NCI-H2029 (cell line): ENCODE data around the gene ENTHD1.
"Not testable (repeated sequence)": the region's sequence is repeated elsewhere in the genome, so short reads cannot be mapped to it uniquely, and the experiment has no call there.

Source experiments
- DNase-seq: peaks from one replicate; lab custom pipeline; 2025; lab: John Stamatoyannopoulos, UW

ENTHD1 gene

GRCh38 chr22:39900306-39901227 lies 7.0 kb upstream of the ENTHD1 start, which contains the start of gene GRAP2:
Gene GRAP2 (plus strand): TSS chr22:39901084. CDS start chr22:39947107, 46,023 bp downstream.
- no peak for DNase-seq

GRCh38 chr22:39898997-39899396 lies 5.4 kb upstream of the ENTHD1 start:
- DNase-seq = no peak

GRCh38 chr22:39897841-39898240 lies 4.3 kb upstream of the ENTHD1 start:
- no peak for DNase-seq

- DNase-seq = no peak
Observed at GRCh38 chr22:39896313-39896996, 2.9 kb upstream of the ENTHD1 start.

GRCh38 chr22:39895682-39896081 lies 2.1 kb upstream of the ENTHD1 start:
- DNase-seq = no peak

- no peak for DNase-seq
Observed at GRCh38 chr22:39894554-39895092, 1.1 kb upstream of the ENTHD1 start.

- DNase-seq = not testable (repeated sequence)
Observed at GRCh38 chr22:39889924-39890323, 3.6 kb downstream of the ENTHD1 start.

GRCh38 chr22:39883057-39883456 lies 10.5 kb downstream of the ENTHD1 start:
- no peak for DNase-seq

- DNase-seq = no peak
Observed at GRCh38 chr22:39880722-39881121, 12.8 kb downstream of the ENTHD1 start.

- DNase-seq = no peak
Observed at GRCh38 chr22:39877079-39877845, 16.3 kb downstream of the ENTHD1 start.

GRCh38 chr22:39875176-39875885 lies 18.2 kb downstream of the ENTHD1 start:
- DNase-seq = not testable (repeated sequence)

- no peak for DNase-seq
Observed at GRCh38 chr22:39873965-39874364, 19.6 kb downstream of the ENTHD1 start.

GRCh38 chr22:39872548-39872947 lies 21.0 kb downstream of the ENTHD1 start:
- DNase-seq = no peak

- no peak for DNase-seq
Observed at GRCh38 chr22:39871008-39871798, 22.4 kb downstream of the ENTHD1 start.

- DNase-seq = not testable (repeated sequence)
Observed at GRCh38 chr22:39869797-39870196, 23.8 kb downstream of the ENTHD1 start.

GRCh38 chr22:39868741-39869140 lies 24.8 kb downstream of the ENTHD1 start:
- no peak for DNase-seq

GRCh38 chr22:39859903-39860588 lies 33.5 kb downstream of the ENTHD1 start:
- no peak for DNase-seq

- no peak for DNase-seq
Observed at GRCh38 chr22:39856588-39856987, 37.0 kb downstream of the ENTHD1 start.

GRCh38 chr22:39852799-39853198 lies 40.8 kb downstream of the ENTHD1 start:
- no peak for DNase-seq
